Measurements from ENCODE around the gene MYPOP. TPM values are rescaled to one million over a fixed set of nuclear protein-coding genes. Genes with fewer than 3 reads are reported as not detected.

The MYPOP gene
- total and polyA plus RNA-seq, 2 of the 13 experiments (the other 11 are each of a cell fraction or from before 2014, with no cell fraction given), result 2.3 to 2.7 TPM

DNA sequence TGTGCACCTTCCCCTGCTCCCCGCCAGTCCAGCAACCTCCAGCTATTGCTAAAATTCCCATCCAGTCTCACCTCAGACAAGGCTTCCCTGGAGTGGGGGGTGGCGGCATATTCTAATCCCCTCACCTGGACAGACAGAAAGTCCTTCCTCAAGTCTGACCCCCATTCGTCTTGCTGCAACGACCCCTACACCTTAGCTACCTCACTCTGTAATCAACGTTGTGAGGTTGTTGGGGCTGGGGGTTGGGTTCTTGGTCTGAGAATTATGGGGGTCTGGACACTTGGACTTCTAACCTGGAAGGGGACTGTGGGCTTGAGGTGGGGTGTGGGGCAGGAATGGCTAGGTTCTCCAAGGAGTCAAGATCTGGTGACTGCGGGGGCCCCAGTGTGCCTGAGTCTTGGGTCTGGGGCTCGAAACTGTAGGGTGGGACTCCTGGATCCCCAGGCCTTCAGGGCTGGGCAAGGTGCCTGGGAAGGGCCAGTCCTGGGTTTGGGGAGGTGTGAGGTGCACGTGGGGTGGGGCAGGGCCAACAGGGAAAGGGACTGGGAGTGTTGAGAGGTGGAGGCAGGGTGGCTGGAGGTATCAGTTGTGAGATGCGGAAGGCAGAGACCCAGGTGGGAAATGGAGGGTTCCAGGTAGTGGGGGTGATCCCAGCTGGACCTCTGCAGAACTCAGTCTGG is 37.0 kb downstream of the MYPOP start (continued):
- no peak for TF ChIP-seq HES4 (CRISPR knock-in tag; IDR thresholded peaks at IDR 0.05; ENCODE audit: borderline replicate concordance)
- TF ChIP-seq FIP1L1 (IDR thresholded peaks at IDR 0.05; ENCODE audit: borderline replicate concordance, insufficient read depth, low read depth, low read length), result no peak
- TF ChIP-seq SNAPC4 (CRISPR knock-in tag; IDR thresholded peaks at IDR 0.05), result no peak
- no peak for TF ChIP-seq NONO (IDR thresholded peaks at IDR 0.05)
- no peak for TF ChIP-seq NONO (CRISPR knock-in tag; conservative IDR thresholded peaks at IDR 0.05)
- no peak for TF ChIP-seq CC2D1A (CRISPR knock-in tag; IDR thresholded peaks at IDR 0.05)
- TF ChIP-seq, protein P1, sequence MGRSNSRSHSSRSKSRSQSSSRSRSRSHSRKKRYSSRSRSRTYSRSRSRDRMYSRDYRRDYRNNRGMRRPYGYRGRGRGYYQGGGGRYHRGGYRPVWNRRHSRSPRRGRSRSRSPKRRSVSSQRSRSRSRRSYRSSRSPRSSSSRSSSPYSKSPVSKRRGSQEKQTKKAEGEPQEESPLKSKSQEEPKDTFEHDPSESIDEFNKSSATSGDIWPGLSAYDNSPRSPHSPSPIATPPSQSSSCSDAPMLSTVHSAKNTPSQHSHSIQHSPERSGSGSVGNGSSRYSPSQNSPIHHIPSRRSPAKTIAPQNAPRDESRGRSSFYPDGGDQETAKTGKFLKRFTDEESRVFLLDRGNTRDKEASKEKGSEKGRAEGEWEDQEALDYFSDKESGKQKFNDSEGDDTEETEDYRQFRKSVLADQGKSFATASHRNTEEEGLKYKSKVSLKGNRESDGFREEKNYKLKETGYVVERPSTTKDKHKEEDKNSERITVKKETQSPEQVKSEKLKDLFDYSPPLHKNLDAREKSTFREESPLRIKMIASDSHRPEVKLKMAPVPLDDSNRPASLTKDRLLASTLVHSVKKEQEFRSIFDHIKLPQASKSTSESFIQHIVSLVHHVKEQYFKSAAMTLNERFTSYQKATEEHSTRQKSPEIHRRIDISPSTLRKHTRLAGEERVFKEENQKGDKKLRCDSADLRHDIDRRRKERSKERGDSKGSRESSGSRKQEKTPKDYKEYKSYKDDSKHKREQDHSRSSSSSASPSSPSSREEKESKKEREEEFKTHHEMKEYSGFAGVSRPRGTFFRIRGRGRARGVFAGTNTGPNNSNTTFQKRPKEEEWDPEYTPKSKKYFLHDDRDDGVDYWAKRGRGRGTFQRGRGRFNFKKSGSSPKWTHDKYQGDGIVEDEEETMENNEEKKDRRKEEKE (IDR thresholded peaks at IDR 0.05), result no peak
- TF ChIP-seq, protein P2, sequence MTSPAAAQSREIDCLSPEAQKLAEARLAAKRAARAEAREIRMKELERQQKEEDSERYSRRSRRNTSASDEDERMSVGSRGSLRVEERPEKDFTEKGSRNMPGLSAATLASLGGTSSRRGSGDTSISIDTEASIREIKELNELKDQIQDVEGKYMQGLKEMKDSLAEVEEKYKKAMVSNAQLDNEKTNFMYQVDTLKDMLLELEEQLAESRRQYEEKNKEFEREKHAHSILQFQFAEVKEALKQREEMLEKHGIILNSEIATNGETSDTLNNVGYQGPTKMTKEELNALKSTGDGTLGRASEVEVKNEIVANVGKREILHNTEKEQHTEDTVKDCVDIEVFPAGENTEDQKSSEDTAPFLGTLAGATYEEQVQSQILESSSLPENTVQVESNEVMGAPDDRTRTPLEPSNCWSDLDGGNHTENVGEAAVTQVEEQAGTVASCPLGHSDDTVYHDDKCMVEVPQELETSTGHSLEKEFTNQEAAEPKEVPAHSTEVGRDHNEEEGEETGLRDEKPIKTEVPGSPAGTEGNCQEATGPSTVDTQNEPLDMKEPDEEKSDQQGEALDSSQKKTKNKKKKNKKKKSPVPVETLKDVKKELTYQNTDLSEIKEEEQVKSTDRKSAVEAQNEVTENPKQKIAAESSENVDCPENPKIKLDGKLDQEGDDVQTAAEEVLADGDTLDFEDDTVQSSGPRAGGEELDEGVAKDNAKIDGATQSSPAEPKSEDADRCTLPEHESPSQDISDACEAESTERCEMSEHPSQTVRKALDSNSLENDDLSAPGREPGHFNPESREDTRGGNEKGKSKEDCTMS (CRISPR knock-in tag; conservative IDR thresholded peaks at IDR 0.05), result no peak
- no peak for TF ChIP-seq ZNF354B (CRISPR knock-in tag; IDR thresholded peaks at IDR 0.05)
- peak; percentile 61 for TF ChIP-seq AGO2 (optimal IDR thresholded peaks at IDR 0.05; ENCODE audit: low read depth, low read length)
- TF ChIP-seq ELF4 (CRISPR knock-in tag; IDR thresholded peaks at IDR 0.05; ENCODE audit: borderline replicate concordance), result no peak
- TF ChIP-seq TEAD2 (CRISPR knock-in tag; IDR thresholded peaks at IDR 0.05), result no peak
- TF ChIP-seq ZNF143 (CRISPR knock-in tag; IDR thresholded peaks at IDR 0.05), result no peak
- no peak for TF ChIP-seq MTF2 (CRISPR knock-in tag; IDR thresholded peaks at IDR 0.05; ENCODE audit: borderline replicate concordance)
- 0 out of 2 replicates have a peak, but pooled peaks have one; percentile 21 for TF ChIP-seq HDAC1 (CRISPR knock-in tag; IDR thresholded peaks at IDR 0.05)
- no peak for TF ChIP-seq SATB2 (CRISPR knock-in tag; IDR thresholded peaks at IDR 0.05)
- no peak for TF ChIP-seq ZFP36 (IDR thresholded peaks at IDR 0.05; ENCODE audit: borderline replicate concordance, low read depth, low read length, partially characterized antibody)
- TF ChIP-seq ZNF343 (CRISPR knock-in tag; IDR thresholded peaks at IDR 0.05), result no peak
- TF ChIP-seq ZMYM3 (CRISPR knock-in tag; IDR thresholded peaks at IDR 0.05), result peak; percentile 96
- TF ChIP-seq ZNF724P (CRISPR knock-in tag; IDR thresholded peaks at IDR 0.05; ENCODE audit: borderline replicate concordance), result no peak
